Stomach (tissue), 9 donors: Measurements from ENCODE around the gene LRIT2. TPM values are rescaled to one million over a fixed set of nuclear protein-coding genes. Genes with fewer than 3 reads are reported as not detected.

Experiments
- DNase-seq, 2 donors: peaks; one replicate each; pipeline versions ENCODE4 v3.0.0 to v3.0.0-alpha.2; 2013 to 2019
- H3K27ac ChIP-seq, 5 donors: fragments of 200-600 bp in 4 of 5; sonication (generic) in 4 of 5; one replicate each; pipeline ENCODE4 v1.5.1; 2013 to 2019; ENCODE audit warnings: mild to moderate bottlenecking in 1 of 5, moderate library complexity in 1 of 5
- H3K27me3 ChIP-seq, 3 donors: fragments of 200-600 bp; sonication (generic); one replicate each; pipeline ENCODE4 v1.5.1; 2017 to 2019; ENCODE audit warnings: mixed run types in 1 of 3
- H3K36me3 ChIP-seq, 4 donors: fragments of 200-600 bp; sonication (generic); 1 replicate in 3 of 4; 2 replicates in 1 of 4; pipeline ENCODE4 v1.5.1; 2016 to 2019
- H3K4me1 ChIP-seq, 4 donors: fragments of 200-600 bp; sonication (generic); one replicate each; pipeline ENCODE4 v1.5.1; 2016 to 2019
- H3K4me3 ChIP-seq, 4 donors: fragments of 200-600 bp; sonication (generic) in 3 of 4; one replicate each; pipeline ENCODE4 v1.5.1; 2016 to 2019; ENCODE audit warnings: mild to moderate bottlenecking in 1 of 4
- H3K9me3 ChIP-seq, 4 donors: fragments of 200-600 bp; sonication (generic); one replicate each; pipeline ENCODE4 v1.5.1; 2016 to 2019
- CTCF ChIP-seq, 7 experiments: fragments of 450-650 bp in 4 of 7; fragments of 200-600 bp in 3 of 7; sonication (generic) in 3 of 7; IDR thresholded peaks; one replicate each; pipeline ENCODE4 v1.5.1; 2016 to 2019; ENCODE audit warnings: antibody characterized with exemption in 7 of 7, control low read depth in 2 of 7, mild to moderate bottlenecking in 1 of 7
- EP300 ChIP-seq: sonication (generic); formaldehyde crosslinking; IDR thresholded peaks from one replicate; pipeline ENCODE4 v1.6.1; 2017; ENCODE audit warnings: antibody characterized with exemption
- POLR2A ChIP-seq, 4 donors: fragments of 450-650 bp; IDR thresholded peaks; one replicate each; pipeline ENCODE4 v1.6.1; 2016; ENCODE audit warnings: antibody characterized with exemption in 4 of 4, control low read depth in 2 of 4, mild to moderate bottlenecking in 1 of 4, moderate library complexity in 1 of 4
- POLR2AphosphoS5 ChIP-seq, 3 donors: sonication (generic); formaldehyde crosslinking; IDR thresholded peaks; one replicate each; pipeline ENCODE4 v1.6.1; 2016; ENCODE audit warnings: antibody characterized with exemption in 3 of 3
- WGBS, 5 donors: extraction: QIAGEN DNeasy Blood & Tissue Kit in 3 of 5; methylation state at CpG; one replicate each; pipeline versions ENCODE4 v1.1.5 to v1.1.7; 2013 to 2018; 5-methylcytosine and 5-hydroxymethylcytosine counted together
- intact Hi-C: fragments of 100-400 bp; cut with DNase I; formaldehyde crosslinking; loops from one replicate; pipeline ENCODE4 v1.15.1; 2023; ENCODE audit warnings: low total_unique reads
- polyA plus RNA-seq, 3 donors: library from polyadenylated mRNA; stranded (reverse); fragments of 200-250 nt; gene quantifications; one replicate each; pipeline ENCODE4 v1.2.3, GENCODE V29; 2013
- total RNA-seq, 5 donors: library from RNA; depleted of rRNA; stranded (reverse); fragments of >200 nt; gene quantifications; one replicate each; pipeline versions ENCODE4 v1.1.0 to v1.2.3, GENCODE V29; 2014 to 2016
- donor health status: healthy with polysubstance abuse.
- donor health status: Bipolar disorder and iron deficiency.
- donor health status: healthy.

The LRIT2 gene
- total and polyA plus RNA-seq, 8 donors, result not detected

- Histone ChIP-seq H3K27me3 (peaks cover 0 to 27% (median 9%) of the 10 kb centered on the region in 3 donors), H3K4me3 (no peak overlapping the region), H3K9me3 (peaks cover 0 to 4% (median 0%) of the 10 kb centered on the region in 4 donors), H3K36me3 (no peaks in the 10 kb centered on the region), H3K27ac (no peak overlapping the region), H3K4me1 (no peaks in the 10 kb centered on the region)
- TF ChIP-seq EP300 (no peak), CTCF (IDR thresholded peaks at IDR 0.05) (no peak), POLR2A (IDR thresholded peaks at IDR 0.05) (no peak), POLR2AphosphoS5 (IDR thresholded peaks at IDR 0.05) (no peak)
- intact Hi-C loops, result no loop called here
- WGBS, 5 donors, result 48 to 66% (median 53%) methylated on average over 27 to 52 of the region's 52 CpGs
- DNase-seq, result no peak
Observed at GRCh38 chr10:84237199-84238051, 12.1 kb upstream of the LRIT2 start.

GRCh38 chr10:84236807-84237198 is 11.5 kb upstream of the LRIT2 start:
- Histone ChIP-seq H3K27me3 (peaks cover 0 to 27% (median 9%) of the 10 kb centered on the region in 3 donors), H3K4me1 (no peaks in the 10 kb centered on the region), H3K36me3 (no peaks in the 10 kb centered on the region), H3K27ac (no peak overlapping the region), H3K4me3 (no peak overlapping the region), H3K9me3 (peaks cover 0 to 4% (median 0%) of the 10 kb centered on the region in 4 donors)
- no peak for TF ChIP-seq EP300
- no peak for TF ChIP-seq POLR2AphosphoS5 (IDR thresholded peaks at IDR 0.05)
- TF ChIP-seq CTCF (IDR thresholded peaks at IDR 0.05), result no peak
- no peak for TF ChIP-seq POLR2A (IDR thresholded peaks at IDR 0.05)
- no peak for DNase-seq
- intact Hi-C loops, result no loop called here
- whole genome bisulfite sequencing, 5 donors, result 80 to 91% (median 86%) methylated on average over 6 of the region's 6 CpGs

GRCh38 chr10:84235096-84235495 is 9.8 kb upstream of the LRIT2 start:
- DNase-seq, result no peak
- peaks cover 0 to 27% (median 9%) of the 10 kb centered on the region in 3 donors for H3K27me3 ChIP-seq
- TF ChIP-seq POLR2AphosphoS5 (IDR thresholded peaks at IDR 0.05) (no peak), CTCF (IDR thresholded peaks at IDR 0.05) (no peak)
- no peaks in the 10 kb centered on the region for H3K4me1 ChIP-seq
- intact Hi-C loops, result no loop called here
- peaks cover 0 to 4% (median 0%) of the 10 kb centered on the region in 4 donors for H3K9me3 ChIP-seq
- H3K36me3 ChIP-seq, result no peaks in the 10 kb centered on the region
- WGBS, 5 donors, result 64 to 75% (median 74%) methylated on average over 4 of the region's 4 CpGs
- no peak overlapping the region for H3K4me3 ChIP-seq
- no peak overlapping the region for H3K27ac ChIP-seq

- H3K9me3 ChIP-seq, result peaks cover 0 to 4% (median 0%) of the 10 kb centered on the region in 4 donors
- no peak for DNase-seq
- H3K27me3 ChIP-seq, result peaks cover 0 to 27% (median 9%) of the 10 kb centered on the region in 3 donors
- no peaks in the 10 kb centered on the region for H3K36me3 ChIP-seq
- intact Hi-C loops, result no loop called here
- 76 to 90% (median 89%) methylated on average over 4 of the region's 4 CpGs for WGBS, 5 donors
- H3K27ac ChIP-seq, result no peak overlapping the region
- H3K4me3 ChIP-seq, result no peak overlapping the region
- TF ChIP-seq POLR2A (IDR thresholded peaks at IDR 0.05) (no peak), POLR2AphosphoS5 (IDR thresholded peaks at IDR 0.05) (no peak), CTCF (IDR thresholded peaks at IDR 0.05) (no peak), EP300 (no peak)
- no peaks in the 10 kb centered on the region for H3K4me1 ChIP-seq
Observed at GRCh38 chr10:84234479-84234878, 9.1 kb upstream of the LRIT2 start.
